ENCODE measurements around the gene RNASEL. TPM values are rescaled to one million over a fixed set of nuclear protein-coding genes. Genes with fewer than 3 reads are reported as not detected.
A peak's percentile ranks its signal among the peaks of the same experiment; 100 is the strongest.

The RNASEL gene
- total and polyA plus RNA-seq, 9 of the 15 experiments (the other 6 are each of a cell fraction or from before 2014, with no cell fraction given): 4.3 to 11.1 (median 7.2) TPM

GRCh38 chr1:182614796-182615454 lies 25.9 kb upstream of the RNASEL start (continued):
- TF ChIP-seq ZNF830 (CRISPR knock-in tag; IDR thresholded peaks at IDR 0.05) (0 out of 2 replicates have a peak, but pooled peaks have one; percentile 33), PHTF2 (CRISPR knock-in tag; IDR thresholded peaks at IDR 0.05) (no peak), ZNF764 (CRISPR knock-in tag; IDR thresholded peaks at IDR 0.05; ENCODE audit: low read depth) (no peak), CREM (IDR thresholded peaks at IDR 0.05; ENCODE audit: low read depth) (peak; percentile 70), CBFB (CRISPR knock-in tag; IDR thresholded peaks at IDR 0.05) (peak; percentile 75; the same call in 1 of the 2 replicates), KDM2B (CRISPR knock-in tag; IDR thresholded peaks at IDR 0.05) (peak; percentile 29; the same call in 1 of the 2 replicates), L3MBTL2 (IDR thresholded peaks at IDR 0.05) (peak; percentile 89), POLR2AphosphoS2 (IDR thresholded peaks at IDR 0.05; ENCODE audit: low read length) (no peak), ZNF175 (CRISPR knock-in tag; IDR thresholded peaks at IDR 0.05; ENCODE audit: low read depth) (peak; percentile 73; the same call in 1 of the 2 replicates), PTTG1 (tag; IDR thresholded peaks at IDR 0.05; ENCODE audit: low read depth) (no peak)
- TF ChIP-seq, protein P1, sequence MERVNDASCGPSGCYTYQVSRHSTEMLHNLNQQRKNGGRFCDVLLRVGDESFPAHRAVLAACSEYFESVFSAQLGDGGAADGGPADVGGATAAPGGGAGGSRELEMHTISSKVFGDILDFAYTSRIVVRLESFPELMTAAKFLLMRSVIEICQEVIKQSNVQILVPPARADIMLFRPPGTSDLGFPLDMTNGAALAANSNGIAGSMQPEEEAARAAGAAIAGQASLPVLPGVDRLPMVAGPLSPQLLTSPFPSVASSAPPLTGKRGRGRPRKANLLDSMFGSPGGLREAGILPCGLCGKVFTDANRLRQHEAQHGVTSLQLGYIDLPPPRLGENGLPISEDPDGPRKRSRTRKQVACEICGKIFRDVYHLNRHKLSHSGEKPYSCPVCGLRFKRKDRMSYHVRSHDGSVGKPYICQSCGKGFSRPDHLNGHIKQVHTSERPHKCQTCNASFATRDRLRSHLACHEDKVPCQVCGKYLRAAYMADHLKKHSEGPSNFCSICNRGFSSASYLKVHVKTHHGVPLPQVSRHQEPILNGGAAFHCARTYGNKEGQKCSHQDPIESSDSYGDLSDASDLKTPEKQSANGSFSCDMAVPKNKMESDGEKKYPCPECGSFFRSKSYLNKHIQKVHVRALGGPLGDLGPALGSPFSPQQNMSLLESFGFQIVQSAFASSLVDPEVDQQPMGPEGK (CRISPR knock-in tag; IDR thresholded peaks at IDR 0.05; ENCODE audit: borderline replicate concordance): peak; percentile 47; the same call in 1 of the 2 replicates
- TF ChIP-seq, protein P2, sequence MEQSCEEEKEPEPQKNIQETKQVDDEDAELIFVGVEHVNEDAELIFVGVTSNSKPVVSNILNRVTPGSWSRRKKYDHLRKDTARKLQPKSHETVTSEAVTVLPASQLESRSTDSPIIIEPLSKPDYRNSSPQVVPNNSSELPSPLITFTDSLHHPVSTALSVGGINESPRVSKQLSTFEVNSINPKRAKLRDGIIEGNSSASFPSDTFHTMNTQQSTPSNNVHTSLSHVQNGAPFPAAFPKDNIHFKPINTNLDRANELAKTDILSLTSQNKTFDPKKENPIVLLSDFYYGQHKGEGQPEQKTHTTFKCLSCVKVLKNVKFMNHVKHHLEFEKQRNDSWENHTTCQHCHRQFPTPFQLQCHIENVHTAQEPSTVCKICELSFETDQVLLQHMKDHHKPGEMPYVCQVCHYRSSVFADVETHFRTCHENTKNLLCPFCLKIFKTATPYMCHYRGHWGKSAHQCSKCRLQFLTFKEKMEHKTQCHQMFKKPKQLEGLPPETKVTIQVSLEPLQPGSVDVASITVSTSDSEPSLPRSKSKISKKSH (CRISPR knock-in tag; IDR thresholded peaks at IDR 0.05): no peak
- TF ChIP-seq, protein P3, sequence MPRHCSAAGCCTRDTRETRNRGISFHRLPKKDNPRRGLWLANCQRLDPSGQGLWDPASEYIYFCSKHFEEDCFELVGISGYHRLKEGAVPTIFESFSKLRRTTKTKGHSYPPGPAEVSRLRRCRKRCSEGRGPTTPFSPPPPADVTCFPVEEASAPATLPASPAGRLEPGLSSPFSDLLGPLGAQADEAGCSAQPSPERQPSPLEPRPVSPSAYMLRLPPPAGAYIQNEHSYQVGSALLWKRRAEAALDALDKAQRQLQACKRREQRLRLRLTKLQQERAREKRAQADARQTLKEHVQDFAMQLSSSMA (CRISPR knock-in tag; IDR thresholded peaks at IDR 0.05): no peak

Measured in K562 (cell line).